ENCODE results near the gene TMEM92. TPM values are rescaled to one million over a fixed set of nuclear protein-coding genes. Genes with fewer than 3 reads are reported as not detected.

Gene TMEM92
- total and polyA plus RNA-seq, 2 of the 13 experiments (the other 11 are each of a cell fraction or from before 2014, with no cell fraction given), result 0.07 TPM; not detected in 1

GRCh38 chr17:50304781-50305404 is 30.6 kb downstream of the TMEM92 start (continued):
- TF ChIP-seq YEATS2 (CRISPR knock-in tag; IDR thresholded peaks at IDR 0.05; ENCODE audit: borderline replicate concordance) (no peak), CSRNP1 (CRISPR knock-in tag; IDR thresholded peaks at IDR 0.05) (no peak), RXRA (CRISPR knock-in tag; IDR thresholded peaks at IDR 0.05) (no peak), HDAC1 (CRISPR knock-in tag; IDR thresholded peaks at IDR 0.05) (no peak), CSRNP2 (CRISPR knock-in tag; conservative IDR thresholded peaks at IDR 0.05; ENCODE audit: low read depth) (no peak), ZNF280B (CRISPR knock-in tag; IDR thresholded peaks at IDR 0.05; ENCODE audit: borderline replicate concordance) (no peak), ATF5 (CRISPR knock-in tag; IDR thresholded peaks at IDR 0.05; ENCODE audit: low read depth) (no peak), NAIF1 (CRISPR knock-in tag; IDR thresholded peaks at IDR 0.05; ENCODE audit: borderline replicate concordance) (no peak), BRCA1 (CRISPR knock-in tag; IDR thresholded peaks at IDR 0.05) (no peak), FOXA3 (CRISPR knock-in tag; IDR thresholded peaks at IDR 0.05) (no peak), NFIB (CRISPR knock-in tag; IDR thresholded peaks at IDR 0.05; ENCODE audit: borderline replicate concordance) (no peak), NR2F1 (CRISPR knock-in tag; IDR thresholded peaks at IDR 0.05) (no peak), CREM (IDR thresholded peaks at IDR 0.05) (no peak), CREM (CRISPR knock-in tag; IDR thresholded peaks at IDR 0.05) (no peak), CREB1 (IDR thresholded peaks at IDR 0.05) (peak; percentile 21; the same call in 1 of the 2 replicates), CREB1 (CRISPR knock-in tag; IDR thresholded peaks at IDR 0.05) (no peak), ATF7 (IDR thresholded peaks at IDR 0.05) (peak; percentile 53; the same call in 1 of the 2 replicates), ATF7 (CRISPR knock-in tag; IDR thresholded peaks at IDR 0.05) (no peak), DNMT3B (CRISPR knock-in tag; conservative IDR thresholded peaks at IDR 0.05) (no peak), ZFP90 (CRISPR knock-in tag; IDR thresholded peaks at IDR 0.05; ENCODE audit: borderline replicate concordance) (no peak), ZBTB34 (CRISPR knock-in tag; IDR thresholded peaks at IDR 0.05) (no peak), CHD4 (IDR thresholded peaks at IDR 0.05; ENCODE audit: borderline replicate concordance, low read length) (no peak), ZNF101 (CRISPR knock-in tag; IDR thresholded peaks at IDR 0.05; ENCODE audit: borderline replicate concordance, low read depth) (no peak), SPEN (CRISPR knock-in tag; IDR thresholded peaks at IDR 0.05; ENCODE audit: low read depth) (no peak), ZNF670 (CRISPR knock-in tag; IDR thresholded peaks at IDR 0.05; ENCODE audit: borderline replicate concordance) (no peak)
